Neuronal stem cell (in vitro differentiated cells): ENCODE data around the gene CNTNAP2.
A peak's percentile ranks its signal among the peaks of the same experiment; 100 is the strongest.
"Not testable (repeated sequence)": the region's sequence is repeated elsewhere in the genome, so short reads cannot be mapped to it uniquely, and the experiment has no call there.

Experiments
- DNase-seq: peaks from one replicate; pipeline ENCODE4 v3.0.0-alpha.2; 2013; ENCODE audit warnings: low spot score
- H2AFZ ChIP-seq: one replicate; pipeline ENCODE4 v1.6.1; 2013; ENCODE audit warnings: mild to moderate bottlenecking, low read length, inconsistent platforms
- H2AK5ac ChIP-seq: 2 replicates; pipeline ENCODE4 v1.6.1; 2013; ENCODE audit warnings: low read depth, mild to moderate bottlenecking, inconsistent platforms, low read length, moderate library complexity, mixed read lengths
- H2BK120ac ChIP-seq: 2 replicates; pipeline ENCODE4 v1.6.1; 2013; ENCODE audit warnings: low read depth, mild to moderate bottlenecking, inconsistent platforms, low read length, moderate library complexity, mixed read lengths
- H2BK12ac ChIP-seq: one replicate; pipeline ENCODE4 v1.6.1; 2013; ENCODE audit warnings: low read length, inconsistent platforms
- H2BK15ac ChIP-seq: 2 replicates; pipeline ENCODE4 v1.6.1; 2013; ENCODE audit warnings: mild to moderate bottlenecking, low read length, inconsistent platforms, mixed read lengths
- H2BK5ac ChIP-seq: one replicate; pipeline ENCODE4 v1.6.1; 2013; ENCODE audit warnings: inconsistent platforms, mild to moderate bottlenecking, low read length, moderate library complexity
- H3K14ac ChIP-seq: one replicate; pipeline ENCODE4 v1.6.1; 2013; ENCODE audit warnings: low read length, inconsistent platforms
- H3K18ac ChIP-seq: 2 replicates; pipeline ENCODE4 v1.6.1; 2013; ENCODE audit warnings: low read length, inconsistent platforms
- H3K23ac ChIP-seq: 2 replicates; pipeline ENCODE4 v1.6.1; 2013; ENCODE audit warnings: low read depth, mild to moderate bottlenecking, mixed read lengths, low read length, inconsistent platforms; ENCODE audit not compliant: poor library complexity
- H3K27ac ChIP-seq: replicated peaks from 3 replicates; pipeline ENCODE4 v1.5.1; 2013; ENCODE audit warnings: low read length, inconsistent platforms
- H3K27me3 ChIP-seq, 3 experiments: 2 replicates each; pipeline ENCODE4 v1.6.1; 2013; ENCODE audit warnings: low read length in 3 of 3, mild to moderate bottlenecking in 2 of 3, inconsistent platforms in 1 of 3, low read depth in 1 of 3, mixed read lengths in 1 of 3, moderate library complexity in 1 of 3; ENCODE audit not compliant: control insufficient read depth in 3 of 3, insufficient read depth in 3 of 3
- H3K36me3 ChIP-seq, 2 donors: replicated peaks in 1 of 2; 2 replicates each; pipeline ENCODE4 v1.6.1; 2013; ENCODE audit warnings: low read length in 2 of 2; ENCODE audit not compliant: control insufficient read depth in 2 of 2, insufficient read depth in 2 of 2
- H3K4ac ChIP-seq: 2 replicates; pipeline ENCODE4 v1.6.1; 2013; ENCODE audit warnings: inconsistent platforms, mild to moderate bottlenecking, low read length, moderate library complexity
- H3K4me1 ChIP-seq, 2 donors: 1 replicate in 1 of 2; 2 replicates in 1 of 2; pipeline ENCODE4 v1.6.1; 2013; ENCODE audit warnings: low read length in 2 of 2, low read depth in 1 of 2; ENCODE audit not compliant: control insufficient read depth in 2 of 2, insufficient read depth in 1 of 2
- H3K4me2 ChIP-seq: one replicate; pipeline ENCODE4 v1.6.1; 2013; ENCODE audit warnings: mild to moderate bottlenecking, low read length, inconsistent platforms; ENCODE audit not compliant: insufficient read depth, poor library complexity, severe bottlenecking
- H3K4me3 ChIP-seq, 2 donors: 2 replicates each; pipeline ENCODE4 v1.5.1; 2013; ENCODE audit warnings: low read length in 2 of 2, mild to moderate bottlenecking in 2 of 2, inconsistent platforms in 1 of 2, moderate library complexity in 1 of 2
- H3K79me1 ChIP-seq: one replicate; pipeline ENCODE4 v1.6.1; 2013; ENCODE audit warnings: low read depth, mild to moderate bottlenecking, inconsistent platforms, low read length, moderate library complexity
- H3K9ac ChIP-seq: one replicate; pipeline ENCODE4 v1.6.1; 2013; ENCODE audit warnings: mild to moderate bottlenecking, low read depth, low read length, inconsistent platforms; ENCODE audit not compliant: poor library complexity
- H3K9me3 ChIP-seq, 2 donors: replicated peaks in 1 of 2; 2 replicates each; pipeline versions ENCODE3 to v1.6.1; 2013; ENCODE audit warnings: low read length in 2 of 2, mild to moderate bottlenecking in 2 of 2, inconsistent platforms in 1 of 2, low read depth in 1 of 2, mixed read lengths in 1 of 2, moderate library complexity in 1 of 2; ENCODE audit not compliant: control insufficient read depth in 2 of 2, insufficient read depth in 1 of 2
- H4K8ac ChIP-seq: one replicate; pipeline ENCODE4 v1.6.1; 2013; ENCODE audit warnings: low read depth, mild to moderate bottlenecking, inconsistent platforms, low read length, moderate library complexity
- H4K91ac ChIP-seq: one replicate; pipeline ENCODE4 v1.6.1; 2013; ENCODE audit warnings: low read length, low read depth, mild to moderate bottlenecking, inconsistent platforms; ENCODE audit not compliant: poor library complexity
- WGBS, 2 donors: extraction: QIAGEN DNeasy Blood & Tissue Kit; methylation state at CpG; one replicate each; pipeline ENCODE4 v1.1.7; 2013; ENCODE audit warnings: missing lambda C conversion rate in 2 of 2, mixed read lengths in 1 of 2; ENCODE audit not compliant: insufficient read length in 2 of 2, insufficient replicate concordance in 1 of 2; ENCODE audit errors: extremely low coverage in 2 of 2; 5-methylcytosine and 5-hydroxymethylcytosine counted together

CNTNAP2 gene

GRCh38 chr7:148461392-148462179 is 2345.0 kb downstream of the CNTNAP2 start:
- no peak overlapping the region for H2AK5ac ChIP-seq
- H3K36me3 ChIP-seq = peaks cover 0 to 2% of the 10 kb centered on the region in 2 donors
- H2BK15ac ChIP-seq = no peak overlapping the region
- H3K23ac ChIP-seq = no peak overlapping the region
- H3K4me2 ChIP-seq = no peak overlapping the region
- H3K79me1 ChIP-seq = no peaks in the 10 kb centered on the region
- H2BK5ac ChIP-seq = no peak overlapping the region
- H3K27ac ChIP-seq = no peak overlapping the region
- H3K4me3 ChIP-seq = no peak overlapping the region
- no peak overlapping the region for H4K8ac ChIP-seq
- H2AFZ ChIP-seq = no peak overlapping the region
- H3K9me3 ChIP-seq = peaks cover 0 to 6% of the 10 kb centered on the region in 2 donors
- H3K9ac ChIP-seq = no peak overlapping the region
- no peak overlapping the region for H4K91ac ChIP-seq
- H3K18ac ChIP-seq = no peak overlapping the region
- WGBS, 2 donors = 100% methylated on average over 1 of the region's 4 CpGs; no CpG with 5 or more reads in 1 of the 2 donors
- no peaks in the 10 kb centered on the region for H3K4me1 ChIP-seq
- H3K14ac ChIP-seq = no peak overlapping the region
- no peak overlapping the region for H2BK120ac ChIP-seq
- no peak for DNase-seq
- H2BK12ac ChIP-seq = no peak overlapping the region
- no peaks in the 10 kb centered on the region for H3K27me3 ChIP-seq
- H3K4ac ChIP-seq = no peak overlapping the region

GRCh38 chr7:148462774-148463173 is 2346.2 kb downstream of the CNTNAP2 start:
- not testable (repeated sequence) for H3K36me3 ChIP-seq, H3K79me1 ChIP-seq, H2AK5ac ChIP-seq, H4K91ac ChIP-seq, H2BK12ac ChIP-seq, H3K4me2 ChIP-seq, H3K18ac ChIP-seq, H3K14ac ChIP-seq, H3K9ac ChIP-seq, H2BK15ac ChIP-seq, H3K27me3 ChIP-seq, H2AFZ ChIP-seq, H3K4me1 ChIP-seq, H3K9me3 ChIP-seq, H4K8ac ChIP-seq, H3K4me3 ChIP-seq, H2BK5ac ChIP-seq, H2BK120ac ChIP-seq, H3K23ac ChIP-seq, DNase-seq, H3K4ac ChIP-seq, H3K27ac ChIP-seq
- WGBS, 2 donors = no CpG with 5 or more reads among the region's 9 CpGs

GRCh38 chr7:148463210-148463609 is 2346.6 kb downstream of the CNTNAP2 start:
- Histone ChIP-seq H2BK5ac (no peak overlapping the region), H3K36me3 (peaks cover 0 to 2% of the 10 kb centered on the region in 2 donors), H3K18ac (no peak overlapping the region), H2BK120ac (no peak overlapping the region), H4K91ac (no peak overlapping the region), H3K23ac (no peak overlapping the region), H2AK5ac (no peak overlapping the region), H2BK15ac (no peak overlapping the region), H3K9ac (no peak overlapping the region), H2AFZ (no peak overlapping the region), H3K9me3 (peaks cover 0 to 6% of the 10 kb centered on the region in 2 donors), H2BK12ac (no peak overlapping the region), H3K27ac (no peak overlapping the region), H3K4me3 (peak overlapping the region in 1 of 2 donors; percentile 55), H3K4ac (no peak overlapping the region), H3K4me1 (no peaks in the 10 kb centered on the region), H3K79me1 (no peaks in the 10 kb centered on the region), H3K4me2 (no peak overlapping the region), H3K27me3 (no peaks in the 10 kb centered on the region), H4K8ac (no peak overlapping the region), H3K14ac (no peak overlapping the region)
- no CpG with 5 or more reads among the region's 4 CpGs for WGBS, 2 donors
- no peak for DNase-seq

- Histone ChIP-seq H3K4me3 (no peak overlapping the region), H3K18ac (no peak overlapping the region), H3K23ac (no peak overlapping the region), H2AK5ac (no peak overlapping the region), H2BK15ac (no peak overlapping the region), H3K36me3 (peaks cover 0 to 2% of the 10 kb centered on the region in 2 donors), H3K79me1 (no peaks in the 10 kb centered on the region), H4K8ac (no peak overlapping the region), H3K9me3 (peaks cover 0 to 6% of the 10 kb centered on the region in 2 donors), H3K27me3 (no peaks in the 10 kb centered on the region), H2BK120ac (no peak overlapping the region), H4K91ac (no peak overlapping the region), H2AFZ (peak overlapping the region; percentile 19), H3K14ac (no peak overlapping the region), H2BK12ac (no peak overlapping the region), H3K27ac (no peak overlapping the region), H3K4ac (no peak overlapping the region), H3K4me2 (no peak overlapping the region), H3K9ac (no peak overlapping the region), H2BK5ac (no peak overlapping the region), H3K4me1 (no peaks in the 10 kb centered on the region)
- WGBS, 2 donors = no CpG with 5 or more reads among the region's 7 CpGs
- DNase-seq = no peak
Measured at GRCh38 chr7:148464947-148465346, 2348.3 kb downstream of the CNTNAP2 start.
